Stimulated activated CD8-positive, alpha-beta memory T cell treated with anti-CD3 and anti-CD28 coated beads, Interleukin-4, amount 100 ng/mL, for 48 hours (primary cell): Measurements from ENCODE around the gene HK1.
"Not testable (repeated sequence)": the region's sequence is repeated elsewhere in the genome, so short reads cannot be mapped to it uniquely, and the experiment has no call there.

Source experiments
- DNase-seq: peaks from one replicate; pipeline ENCODE4 v3.0.0-alpha.2; 2020

The HK1 gene

DNA sequence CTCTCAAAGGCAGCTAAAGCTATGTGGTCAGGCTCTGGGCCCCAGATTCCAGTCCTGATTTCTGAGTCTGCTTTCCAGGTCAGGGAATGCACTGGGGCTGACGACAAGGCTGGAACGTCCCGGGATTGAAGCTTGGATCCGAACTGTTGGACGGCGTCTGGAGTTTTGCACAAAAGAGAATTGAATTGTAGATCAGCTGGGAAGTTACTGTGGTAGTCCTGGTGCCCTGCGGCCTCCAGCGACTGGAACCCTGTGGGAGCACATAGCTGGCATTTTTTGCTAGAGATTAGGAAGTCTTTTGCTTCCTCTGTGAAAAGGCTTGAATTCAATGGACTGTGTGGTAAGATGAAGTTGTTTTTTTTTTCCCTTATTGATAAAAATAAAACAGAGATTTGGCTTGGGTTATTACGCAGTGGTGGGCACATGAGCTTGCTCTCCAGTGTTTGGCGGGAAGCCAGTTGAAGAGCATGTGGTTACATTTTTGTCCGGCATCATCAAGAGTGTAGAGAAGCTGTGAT, at the start of gene HK1:
Gene HK1, plus strand, starts transcription at position 51 of the 518 bp plus-strand sequence.
- no peak for DNase-seq

DNA sequence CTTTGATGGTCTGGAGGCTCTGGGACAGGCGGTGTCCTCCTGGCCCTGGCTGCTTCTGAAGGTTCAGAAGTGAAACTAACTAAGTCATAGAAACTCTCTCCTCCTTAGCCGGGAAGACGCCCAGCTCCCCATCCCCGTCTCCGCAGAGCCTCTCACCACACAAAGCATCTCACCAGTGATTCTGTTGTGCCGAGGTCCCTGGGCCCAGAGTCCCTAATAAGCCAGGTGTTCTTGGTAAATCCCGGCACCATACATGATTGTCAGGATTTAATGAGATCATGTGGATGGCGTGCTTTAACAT, 48.7 kb upstream of the HK1 start:
- no peak for DNase-seq

DNA sequence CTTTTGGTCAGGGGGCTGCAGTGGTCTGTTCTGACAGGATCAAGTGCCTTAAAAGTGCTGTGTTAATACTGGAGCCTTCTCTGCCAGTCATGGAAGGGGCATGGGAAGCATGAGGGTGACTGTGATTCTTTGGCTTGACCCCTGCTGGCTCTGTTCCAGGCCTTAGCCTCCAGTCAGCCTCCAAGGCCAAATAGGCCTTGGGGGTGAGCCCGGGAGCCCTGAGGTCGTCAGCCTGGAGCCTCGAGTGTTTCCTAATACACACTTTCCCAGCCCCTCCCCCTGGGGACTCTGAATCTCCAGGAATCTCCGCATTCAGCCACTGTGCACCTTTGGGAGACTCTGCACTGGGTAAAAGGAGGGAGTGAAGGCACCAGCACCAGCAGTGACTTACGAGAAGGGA, 48.2 kb upstream of the HK1 start:
- no peak for DNase-seq

DNA sequence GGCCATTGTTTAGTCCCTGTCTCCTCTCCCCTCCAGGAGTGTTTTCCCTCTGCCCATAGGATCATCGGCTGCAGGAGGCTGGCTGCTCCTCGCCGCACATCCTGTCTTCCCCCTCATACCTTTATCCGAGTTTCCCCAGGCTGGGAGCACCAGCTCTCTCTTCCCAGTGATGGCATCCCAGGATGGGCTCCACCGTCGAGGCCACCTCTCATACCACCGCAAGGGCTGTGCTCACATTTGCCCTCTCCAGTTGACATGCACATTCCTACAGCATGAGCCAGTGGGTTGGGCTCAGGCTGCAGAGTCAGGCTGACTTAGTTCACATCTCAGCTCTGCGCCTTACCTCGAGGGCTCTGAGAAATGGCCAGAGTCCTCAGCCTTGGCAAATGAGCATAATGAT, 46.0 kb upstream of the HK1 start:
- no peak for DNase-seq

DNA sequence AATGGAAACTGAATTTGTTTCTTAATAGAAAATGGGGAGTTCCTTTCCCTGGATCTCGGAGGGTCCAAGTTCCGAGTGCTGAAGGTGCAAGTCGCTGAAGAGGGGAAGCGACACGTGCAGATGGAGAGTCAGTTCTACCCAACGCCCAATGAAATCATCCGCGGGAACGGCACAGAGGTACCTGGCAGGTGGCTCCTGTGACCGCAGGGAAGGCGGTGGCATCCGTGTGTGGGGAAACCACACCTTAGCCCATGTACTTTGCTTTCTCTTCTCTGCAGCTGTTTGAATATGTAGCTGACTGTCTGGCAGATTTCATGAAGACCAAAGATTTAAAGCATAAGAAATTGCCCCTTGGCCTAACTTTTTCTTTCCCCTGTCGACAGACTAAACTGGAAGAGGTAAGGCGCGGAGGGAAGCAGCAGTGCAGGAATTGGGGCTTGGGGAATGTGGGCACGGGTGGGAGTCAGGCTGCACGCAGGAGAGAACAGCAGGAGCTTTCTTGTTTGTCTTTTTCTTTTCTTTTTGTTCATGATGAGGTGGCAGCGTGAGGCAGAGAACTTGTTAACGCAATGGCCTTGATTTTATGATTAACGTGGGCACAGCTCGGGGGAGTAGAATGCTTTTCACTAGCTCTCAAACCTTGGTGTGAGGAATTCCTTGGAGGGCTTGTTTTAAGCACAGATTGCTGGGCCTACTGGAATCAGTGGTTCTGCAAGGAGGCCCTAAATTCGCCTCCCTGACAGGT, 45.4 kb upstream of the HK1 start:
- no peak for DNase-seq

DNA sequence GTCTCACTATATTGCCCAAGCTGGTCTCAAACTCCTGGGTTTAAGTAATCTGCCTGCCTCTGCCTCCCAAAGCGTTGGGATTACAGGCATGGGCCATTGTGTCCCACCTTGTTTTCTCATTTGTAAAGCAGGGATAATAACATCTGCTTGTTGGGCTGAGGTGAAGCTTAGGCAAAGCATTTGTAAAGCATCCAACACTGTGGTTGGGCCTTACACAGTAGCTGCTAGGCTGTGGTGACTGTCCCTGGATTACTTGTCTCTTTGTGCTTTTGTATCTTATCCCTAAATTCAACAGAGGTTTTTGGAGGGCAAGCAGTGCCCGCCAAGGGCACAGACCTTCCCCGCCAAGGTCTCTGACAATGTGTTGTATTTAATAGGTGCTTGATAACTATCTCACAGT, 43.8 kb upstream of the HK1 start:
- no peak for DNase-seq

DNA sequence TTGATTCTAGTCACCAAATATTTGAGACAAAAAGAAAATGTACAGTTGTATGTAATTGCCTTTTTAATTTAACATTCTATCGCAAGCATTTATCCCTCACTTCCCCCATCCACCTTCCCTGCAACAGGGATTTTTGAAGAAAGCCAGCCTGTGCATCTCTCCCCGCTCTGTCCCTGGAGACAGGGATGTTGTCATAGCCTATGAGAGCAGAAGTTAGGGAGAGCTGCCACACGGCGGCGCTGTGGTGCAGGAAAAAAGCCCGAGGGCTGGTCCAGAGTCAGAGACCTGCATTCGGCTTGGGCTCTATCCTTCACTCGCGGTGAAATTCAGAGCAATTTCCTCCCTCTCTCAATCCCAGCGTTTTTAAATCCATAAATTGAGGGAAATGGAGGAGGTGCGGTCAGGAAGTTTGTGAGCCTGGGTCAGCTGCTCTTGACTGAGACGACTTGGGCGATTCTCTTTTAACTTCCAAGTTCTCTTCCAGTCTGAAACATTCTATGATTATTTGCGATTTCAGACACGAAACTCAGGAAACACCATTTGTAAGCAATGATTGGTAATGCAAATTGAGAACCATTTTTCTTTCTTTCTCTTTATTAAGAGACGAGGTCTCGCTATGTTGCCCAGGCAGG, 40.7 kb upstream of the HK1 start:
- DNase-seq, result peak; percentile 95

DNA sequence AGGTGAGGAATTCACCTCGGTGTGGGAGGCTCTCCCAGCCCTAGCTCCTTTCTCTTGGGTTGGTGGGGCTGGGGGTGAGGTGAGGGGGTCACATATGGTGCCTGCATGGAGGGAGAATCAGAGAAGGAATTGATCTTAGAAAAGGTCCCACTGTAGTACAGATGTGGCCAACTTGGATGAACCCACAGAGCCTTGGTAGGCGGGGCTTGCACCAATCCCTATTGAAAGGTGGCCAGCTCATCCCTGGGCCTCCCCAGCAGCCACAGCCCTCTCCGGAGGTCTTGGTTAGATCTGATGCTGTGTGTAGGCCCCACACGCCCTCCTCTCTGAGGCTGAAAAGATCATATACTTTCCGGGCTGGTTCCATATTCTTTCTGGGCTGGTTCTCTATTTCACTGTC, 39.2 kb upstream of the HK1 start:
- DNase-seq, result no peak

DNA sequence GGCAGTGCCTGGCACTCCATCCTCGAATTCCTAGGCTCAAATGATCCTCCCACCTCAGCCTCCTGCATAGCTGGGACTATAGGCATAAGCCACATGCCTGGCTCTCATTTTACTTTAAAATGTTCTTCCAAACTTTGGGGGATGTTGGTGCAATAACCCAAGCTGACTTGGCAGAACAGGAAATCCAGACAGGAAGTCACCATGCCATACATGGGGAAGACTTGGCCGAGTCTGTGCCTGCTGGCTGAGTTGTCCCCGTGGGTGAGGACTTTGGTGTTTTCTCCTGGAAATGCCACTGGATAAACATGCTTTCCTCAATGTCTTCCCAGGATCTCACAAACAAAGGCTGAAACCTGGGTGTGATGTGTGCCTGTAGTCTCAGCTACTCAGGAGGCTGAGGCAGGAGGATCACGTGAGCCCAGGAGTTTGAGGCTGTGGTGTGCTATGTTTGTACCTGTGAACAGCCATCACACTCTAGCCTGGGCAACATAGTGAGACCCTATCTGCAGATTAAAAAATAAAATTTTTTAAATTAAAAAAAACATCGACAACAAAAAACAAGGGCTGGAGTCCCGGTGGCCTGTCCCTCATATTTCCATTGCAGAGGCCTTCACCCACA, 38.4 kb upstream of the HK1 start:
- DNase-seq, result no peak

DNA sequence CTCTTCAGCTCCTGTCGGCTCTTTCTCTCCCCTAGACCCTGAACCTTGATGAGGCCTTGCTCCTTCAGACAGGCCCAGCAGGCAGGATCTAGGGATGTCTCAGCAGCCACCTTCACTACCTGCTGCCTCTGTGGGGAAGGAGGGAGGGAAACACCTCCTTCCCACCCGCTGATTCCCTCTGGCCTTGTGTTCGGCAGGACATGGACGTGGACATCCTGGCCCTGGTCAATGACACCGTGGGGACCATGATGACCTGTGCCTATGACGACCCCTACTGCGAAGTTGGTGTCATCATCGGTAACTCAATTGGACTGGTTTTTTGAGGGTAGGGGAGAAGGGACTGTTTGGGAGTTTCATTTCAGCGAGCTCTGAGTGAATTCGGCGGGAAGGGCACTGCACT, 37.8 kb upstream of the HK1 start:
- no peak for DNase-seq

DNA sequence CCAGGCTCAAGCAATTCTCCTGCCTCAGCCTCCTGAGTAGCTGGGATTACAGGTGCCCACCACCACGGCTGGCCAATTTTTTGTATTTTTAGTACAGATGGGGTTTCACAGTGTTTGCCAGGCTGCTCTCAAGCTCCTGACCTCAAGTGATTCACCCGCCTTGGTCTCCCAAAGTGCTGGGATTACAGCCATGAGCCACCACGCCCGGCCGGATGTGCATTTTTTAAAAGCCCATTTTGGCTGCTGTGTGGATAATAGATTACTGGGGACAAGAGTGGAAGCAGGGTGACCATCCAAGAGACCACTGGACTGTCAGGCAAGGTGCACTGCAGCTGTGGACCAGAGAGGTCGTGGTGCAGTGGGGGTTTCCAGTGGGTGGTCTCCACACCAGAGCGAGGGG, 36.7 kb upstream of the HK1 start:
- DNase-seq, result no peak

DNA sequence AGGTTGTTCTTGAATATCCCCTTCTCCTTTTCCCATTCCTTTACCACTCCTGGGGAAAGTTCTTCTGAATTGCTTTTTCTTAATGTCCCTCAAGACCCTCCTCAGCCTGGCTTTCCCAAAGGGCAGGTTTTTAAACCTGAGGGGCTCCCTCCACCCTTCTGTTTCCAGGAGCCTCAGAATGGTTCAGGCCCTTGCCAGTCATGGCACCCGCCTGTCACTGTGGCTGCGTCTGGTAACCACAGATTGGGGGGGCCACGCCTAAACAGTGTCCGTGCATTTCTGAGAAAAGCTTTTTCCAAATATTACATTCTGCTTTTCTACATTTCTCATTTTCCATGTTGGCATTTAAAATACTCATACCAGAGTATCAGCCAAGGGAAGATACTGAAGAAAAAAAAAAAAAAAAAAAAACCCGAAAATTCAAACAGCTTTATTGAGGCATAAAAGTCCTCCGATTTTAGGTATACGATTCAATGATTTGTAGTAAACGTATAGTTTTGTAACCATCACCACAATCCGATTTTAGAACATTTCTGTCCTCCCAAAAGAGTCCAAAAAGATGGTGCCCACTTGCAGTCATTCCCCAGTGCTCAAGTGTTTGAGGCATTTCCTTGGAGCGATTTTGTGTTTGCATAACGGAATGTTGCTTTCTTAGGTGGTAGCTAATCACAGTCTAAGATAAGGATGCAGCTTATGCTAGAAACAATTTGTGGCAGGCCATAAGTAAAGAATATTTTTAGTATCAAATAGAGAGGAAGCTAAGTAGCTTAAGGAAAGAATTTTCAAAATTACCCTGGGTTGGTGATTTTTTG, 36.0 kb upstream of the HK1 start:
- DNase-seq, result no peak

DNA sequence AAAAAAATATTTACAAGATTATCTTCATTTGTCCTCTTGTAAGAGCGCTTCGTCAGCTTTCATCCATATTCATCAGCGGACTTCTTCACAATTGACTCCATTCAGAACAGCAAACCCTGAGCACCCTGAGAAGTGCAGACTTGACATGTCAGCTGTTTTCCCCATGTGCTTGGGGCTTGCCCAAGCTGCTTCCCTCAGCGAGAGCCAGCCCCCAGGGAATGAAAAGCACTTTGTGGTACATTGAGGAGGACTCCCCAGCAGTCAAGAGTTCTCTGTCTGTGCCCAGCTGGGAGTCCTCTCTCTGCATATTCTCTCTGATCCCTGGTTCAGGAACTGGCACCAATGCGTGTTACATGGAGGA, 35.5 kb upstream of the HK1 start:
- DNase-seq, result no peak

DNA sequence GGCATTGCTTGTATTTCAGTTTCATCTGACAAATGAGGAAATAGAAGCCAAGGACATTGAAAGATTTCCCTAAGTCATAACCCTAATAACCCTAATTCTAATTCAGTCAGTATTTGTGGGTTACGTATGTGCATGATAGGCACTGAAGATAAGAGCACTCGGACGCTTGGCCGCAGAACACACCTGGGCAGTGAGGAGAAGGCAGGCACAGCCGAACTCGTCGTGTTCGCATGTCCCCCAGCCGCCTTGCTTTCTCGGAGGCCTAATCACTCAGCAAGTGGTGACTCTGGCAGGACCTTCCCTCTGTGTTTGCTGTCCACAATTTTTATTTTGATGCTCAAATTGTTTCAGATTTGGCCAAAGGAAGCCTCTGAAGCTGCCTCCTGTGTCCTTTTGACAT, 34.5 kb upstream of the HK1 start:
- no peak for DNase-seq

DNA sequence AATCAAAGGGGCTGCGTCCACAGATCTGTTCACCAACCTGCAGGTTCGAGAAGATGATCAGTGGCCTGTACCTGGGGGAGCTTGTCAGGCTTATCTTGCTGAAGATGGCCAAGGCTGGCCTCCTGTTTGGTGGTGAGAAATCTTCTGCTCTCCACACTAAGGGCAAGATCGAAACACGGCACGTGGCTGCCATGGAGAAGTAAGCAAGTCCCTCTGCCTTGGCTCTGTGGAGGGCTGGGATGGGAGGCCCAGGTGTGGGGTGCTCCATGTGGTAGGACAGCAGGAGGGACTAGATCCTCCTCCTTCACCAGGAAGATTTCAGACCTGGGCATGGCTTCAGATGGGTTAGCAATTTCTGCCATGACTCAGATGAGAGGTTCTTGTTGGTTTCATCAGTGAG, 32.3 kb upstream of the HK1 start:
- DNase-seq, result no peak

DNA sequence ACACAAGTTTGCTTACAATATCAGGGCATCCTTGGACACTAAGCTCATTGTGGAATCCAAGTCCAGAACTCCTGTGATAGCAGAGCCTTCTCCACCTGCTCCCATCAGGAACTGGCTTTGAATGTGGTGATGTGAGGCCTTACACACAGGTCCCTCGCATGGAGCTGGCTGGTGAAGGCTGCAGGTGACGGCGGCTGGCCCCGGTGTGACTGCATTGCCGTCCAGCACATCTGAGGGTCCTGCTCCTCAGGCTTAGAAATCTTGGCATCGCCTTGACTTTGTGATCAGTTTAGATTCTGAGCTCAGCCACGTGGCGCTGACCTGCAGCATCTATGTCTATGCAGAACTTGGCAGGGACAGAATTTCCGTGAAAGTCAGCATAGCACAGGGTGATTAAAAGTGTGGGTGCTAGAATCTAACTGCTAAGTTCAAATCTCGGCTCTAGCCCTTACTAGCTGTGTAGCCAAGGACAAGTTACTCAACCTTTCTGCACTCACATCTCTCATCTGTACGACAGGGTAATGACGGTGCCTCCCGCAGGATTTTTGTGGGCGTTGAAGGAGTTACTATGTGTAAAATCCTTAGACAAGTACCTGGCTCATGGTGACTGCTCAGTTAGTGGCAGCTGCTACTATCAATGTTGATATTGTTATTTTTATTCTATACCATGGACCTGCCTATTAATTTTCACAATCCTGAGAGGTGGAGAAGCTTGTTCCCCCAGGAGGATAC, 31.5 kb upstream of the HK1 start:
- DNase-seq, result no peak

DNA sequence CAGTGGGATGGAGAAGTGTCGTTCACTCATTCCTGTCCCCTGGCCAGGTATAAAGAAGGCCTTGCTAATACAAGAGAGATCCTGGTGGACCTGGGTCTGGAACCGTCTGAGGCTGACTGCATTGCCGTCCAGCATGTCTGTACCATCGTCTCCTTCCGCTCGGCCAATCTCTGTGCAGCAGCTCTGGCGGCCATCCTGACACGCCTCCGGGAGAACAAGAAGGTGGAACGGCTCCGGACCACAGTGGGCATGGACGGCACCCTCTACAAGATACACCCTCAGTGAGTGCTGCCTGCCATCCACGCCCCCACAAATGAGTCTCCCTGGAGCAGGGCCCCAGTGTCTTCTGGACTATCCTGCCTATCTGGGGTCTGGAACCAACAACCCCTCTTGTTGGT, 31.0 kb upstream of the HK1 start:
- no peak for DNase-seq

DNA sequence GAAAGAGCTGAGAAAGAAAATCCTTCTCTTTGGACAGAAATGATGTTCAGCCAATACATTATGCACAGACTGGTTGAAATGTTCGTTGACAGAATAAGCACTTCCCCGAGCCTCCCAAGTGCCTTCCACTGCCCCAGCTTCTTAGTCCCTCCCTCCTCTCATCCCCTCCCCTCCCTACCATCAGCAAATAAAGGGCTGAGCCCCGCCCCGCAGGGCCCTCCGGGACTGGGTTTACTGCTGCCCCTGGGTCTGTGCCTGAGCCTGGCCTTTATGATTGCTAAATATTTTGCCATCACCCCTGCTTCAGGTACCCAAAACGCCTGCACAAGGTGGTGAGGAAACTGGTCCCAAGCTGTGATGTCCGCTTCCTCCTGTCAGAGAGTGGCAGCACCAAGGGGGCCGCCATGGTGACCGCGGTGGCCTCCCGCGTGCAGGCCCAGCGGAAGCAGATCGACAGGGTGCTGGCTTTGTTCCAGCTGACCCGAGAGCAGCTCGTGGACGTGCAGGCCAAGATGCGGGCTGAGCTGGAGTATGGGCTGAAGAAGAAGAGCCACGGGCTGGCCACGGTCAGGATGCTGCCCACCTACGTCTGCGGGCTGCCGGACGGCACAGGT, 30.1 kb upstream of the HK1 start:
- DNase-seq, result no peak

DNA sequence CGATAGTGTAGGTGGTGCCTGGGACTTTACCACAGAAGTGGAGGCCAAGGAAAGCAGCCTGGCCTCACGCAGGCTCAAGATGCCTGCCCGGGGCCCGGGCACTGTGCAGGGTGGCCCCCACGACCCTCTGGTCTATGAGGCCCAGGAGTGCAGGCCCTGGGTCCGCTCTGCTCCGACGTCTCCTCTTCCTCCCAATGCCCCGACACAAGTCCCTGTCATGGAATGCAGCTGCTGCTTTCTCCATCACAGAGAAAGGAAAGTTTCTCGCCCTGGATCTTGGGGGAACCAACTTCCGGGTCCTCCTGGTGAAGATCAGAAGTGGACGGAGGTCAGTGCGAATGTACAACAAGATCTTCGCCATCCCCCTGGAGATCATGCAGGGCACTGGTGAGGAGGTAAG, 28.3 kb upstream of the HK1 start:
- DNase-seq, result no peak

DNA sequence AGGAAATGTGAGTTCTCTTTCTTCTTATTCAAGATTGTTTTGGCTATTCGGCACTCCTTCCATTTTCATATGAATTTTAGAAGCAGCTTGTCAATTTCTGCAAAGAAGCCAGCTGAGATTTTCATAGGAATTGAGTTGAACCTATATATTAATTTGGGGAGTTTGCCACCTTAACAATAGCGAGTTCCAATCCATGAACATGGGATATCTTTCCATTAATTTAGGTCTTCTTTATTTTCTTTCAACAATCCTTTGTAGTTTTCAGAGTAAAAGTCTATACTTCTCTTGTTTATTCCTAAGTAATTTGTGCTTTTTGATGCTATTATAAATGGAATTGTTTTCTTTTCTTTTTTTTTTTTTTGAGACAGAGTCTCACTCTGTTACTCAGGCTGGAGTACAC, 26.9 kb upstream of the HK1 start:
- not testable (repeated sequence) for DNase-seq

DNA sequence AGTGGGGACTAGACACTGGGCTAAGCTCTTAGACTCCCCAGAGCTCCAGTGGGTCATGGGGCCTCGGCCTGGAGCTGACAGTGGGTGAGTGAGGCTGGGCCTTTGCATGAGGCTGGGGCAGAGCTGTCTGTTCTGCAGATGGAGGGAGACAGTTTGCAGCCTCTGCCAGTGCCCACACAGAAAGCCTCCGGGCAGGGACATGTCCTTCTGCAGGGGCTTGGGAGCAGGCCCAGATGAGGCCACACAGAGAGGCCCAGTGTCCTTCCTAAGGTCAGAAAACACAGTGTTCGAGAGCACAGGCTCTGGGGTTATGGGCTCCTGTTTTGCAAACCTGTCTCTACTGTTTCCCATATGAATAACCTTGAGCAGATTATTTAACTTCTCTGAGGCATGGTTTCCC, 25.1 kb upstream of the HK1 start:
- no peak for DNase-seq

DNA sequence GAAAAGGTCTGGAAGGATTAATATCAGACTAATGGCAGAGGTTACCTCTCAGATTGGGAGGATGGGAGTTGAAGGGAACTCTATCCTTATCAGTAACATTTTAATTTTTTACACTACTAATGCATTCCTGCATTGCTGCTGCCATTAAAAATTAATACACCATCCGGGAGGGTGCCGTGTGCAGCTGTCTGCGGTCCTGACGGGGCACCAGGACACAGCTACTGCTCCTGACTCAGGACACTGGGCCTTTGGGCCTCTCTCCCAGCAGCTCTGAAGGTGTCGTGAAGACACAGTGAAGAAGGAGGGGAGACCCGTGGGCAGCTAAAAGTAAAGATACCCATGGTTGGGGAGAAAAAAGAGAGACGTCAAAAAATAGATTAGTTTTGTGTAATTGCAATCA, 23.4 kb upstream of the HK1 start:
- no peak for DNase-seq
